GM12874 (cell line): ENCODE data around the gene CALML5.

ENCODE experiments used
- CTCF ChIP-seq: IDR thresholded peaks from 2 replicates; pipeline ENCODE4 v1.5.1; 2011; ENCODE audit warnings: low read depth, mild to moderate bottlenecking, control low read depth, low read length, moderate library complexity; ENCODE audit not compliant: insufficient read depth

CALML5 gene

GRCh38 chr10:5532618-5533097 is 33.3 kb upstream of the CALML5 start:
- no peak for TF ChIP-seq CTCF

DNA sequence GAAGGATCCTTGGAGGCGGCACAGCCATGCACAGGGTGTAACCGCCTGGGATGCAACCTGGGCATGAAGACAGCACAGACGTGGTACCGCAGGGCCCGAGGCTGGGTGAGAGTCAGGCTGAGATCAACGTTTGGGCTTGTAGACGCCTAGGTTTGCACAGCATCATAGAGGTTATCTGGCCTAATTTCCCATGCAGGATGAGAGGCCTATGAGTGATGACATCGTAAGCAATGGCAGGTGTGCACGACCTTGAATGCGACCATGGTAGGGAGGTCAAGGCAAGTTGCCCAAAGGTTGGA is 32.9 kb upstream of the CALML5 start:
- no peak for TF ChIP-seq CTCF

- TF ChIP-seq CTCF, result no peak
These were observed 32.4 kb upstream of the CALML5 start for GRCh38 chr10:5531558-5532306.

GRCh38 chr10:5530846-5531557 is 31.6 kb upstream of the CALML5 start:
- TF ChIP-seq CTCF, result no peak

GRCh38 chr10:5530412-5530806 is 31.0 kb upstream of the CALML5 start:
- TF ChIP-seq CTCF, result no peak

- TF ChIP-seq CTCF, result no peak
These were observed 30.5 kb upstream of the CALML5 start for GRCh38 chr10:5529702-5530411.

- TF ChIP-seq CTCF, result no peak
These were observed 29.8 kb upstream of the CALML5 start for GRCh38 chr10:5528989-5529701.
